NCI-H2029 treated with DMSO at 0.1 percent for 48 hours (cell line): ENCODE measurements around the gene TST.

ENCODE experiments used
- DNase-seq: peaks from one replicate; lab custom pipeline; 2025; lab: John Stamatoyannopoulos, UW

TST gene

DNA sequence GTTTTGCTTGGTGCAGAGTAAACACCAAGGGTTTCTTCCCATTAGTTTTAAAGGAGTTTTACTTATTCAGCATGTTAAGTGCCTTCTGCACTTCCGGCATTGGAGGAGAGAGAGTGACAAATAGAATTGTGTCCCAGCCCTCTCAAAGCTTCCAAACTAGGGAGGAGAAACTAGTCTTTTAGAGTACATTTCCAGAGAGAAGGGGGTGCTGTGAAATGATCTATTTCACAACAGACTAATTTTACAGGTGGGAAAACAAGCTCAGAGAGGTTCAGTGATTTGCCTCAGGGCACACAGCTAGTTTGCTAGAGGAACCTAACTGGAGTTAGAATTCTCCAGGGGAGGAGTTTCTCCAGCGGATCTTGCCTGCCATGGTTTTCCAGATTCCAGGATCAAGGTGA is 12.9 kb upstream of the TST start:
- no peak for DNase-seq

GRCh38 chr22:37030560-37031281 is 11.5 kb upstream of the TST start:
- no peak for DNase-seq

DNA sequence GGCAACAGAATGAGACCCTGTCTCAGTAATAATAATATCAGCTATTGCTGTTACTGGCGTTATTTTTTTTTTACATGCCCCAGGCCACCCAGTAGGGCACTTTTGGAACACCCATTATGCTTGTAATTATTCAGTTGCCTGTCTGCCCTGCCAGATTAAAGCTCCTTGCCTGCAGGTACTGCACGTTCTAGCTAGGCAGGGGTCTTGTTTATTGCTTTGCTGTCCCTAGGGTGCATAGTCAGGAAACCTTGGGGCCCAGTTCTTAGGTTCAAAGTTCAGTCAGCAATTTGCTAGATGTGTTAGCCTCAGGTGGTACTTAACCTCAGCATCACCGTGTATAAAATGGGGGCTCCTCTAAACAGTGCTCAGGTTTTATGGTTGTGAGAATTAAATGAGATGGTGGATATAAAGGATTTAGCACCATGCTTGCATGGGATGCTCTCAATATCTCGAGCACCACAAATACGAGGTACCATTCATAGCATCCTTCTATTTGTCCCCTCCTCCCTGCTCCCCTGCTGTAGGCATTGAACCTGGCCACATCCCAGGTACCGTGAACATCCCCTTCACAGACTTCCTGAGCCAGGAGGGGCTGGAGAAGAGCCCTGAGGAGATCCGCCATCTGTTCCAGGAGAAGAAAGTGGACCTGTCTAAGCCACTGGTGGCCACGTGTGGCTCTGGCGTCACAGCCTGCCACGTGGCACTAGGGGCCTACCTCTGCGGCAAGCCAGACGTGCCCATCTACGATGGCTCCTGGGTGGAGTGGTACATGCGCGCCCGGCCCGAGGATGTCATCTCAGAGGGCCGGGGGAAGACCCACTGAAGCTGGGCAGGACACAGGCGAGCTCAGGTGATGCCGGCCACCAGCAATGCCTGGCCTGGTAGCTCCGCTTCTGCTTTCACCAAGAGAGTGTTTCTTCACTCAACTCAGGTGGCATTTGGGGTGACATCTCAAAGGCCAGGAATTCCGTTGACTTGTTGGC is 9.7 kb upstream of the TST start:
- no peak for DNase-seq

DNA sequence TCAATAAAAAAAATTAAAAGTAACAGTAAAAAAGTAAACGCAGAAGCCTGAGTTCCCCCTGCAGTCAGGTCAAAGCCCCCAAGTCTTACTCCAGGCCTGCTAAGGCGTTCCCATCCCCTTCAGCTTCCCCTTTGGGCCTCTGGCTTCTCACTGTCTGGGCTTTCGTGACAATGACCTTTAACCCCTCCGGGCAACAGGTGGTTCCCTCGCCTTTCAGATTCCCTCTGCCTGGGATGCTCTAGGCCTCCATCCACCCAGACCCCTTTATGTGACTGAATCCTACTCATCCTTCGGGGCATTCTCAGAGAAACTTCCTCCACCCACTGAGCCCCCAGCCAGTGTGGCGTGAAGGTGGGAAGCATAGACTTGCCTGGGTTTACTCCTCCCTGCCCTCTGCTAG is 8.3 kb upstream of the TST start:
- no peak for DNase-seq

DNA sequence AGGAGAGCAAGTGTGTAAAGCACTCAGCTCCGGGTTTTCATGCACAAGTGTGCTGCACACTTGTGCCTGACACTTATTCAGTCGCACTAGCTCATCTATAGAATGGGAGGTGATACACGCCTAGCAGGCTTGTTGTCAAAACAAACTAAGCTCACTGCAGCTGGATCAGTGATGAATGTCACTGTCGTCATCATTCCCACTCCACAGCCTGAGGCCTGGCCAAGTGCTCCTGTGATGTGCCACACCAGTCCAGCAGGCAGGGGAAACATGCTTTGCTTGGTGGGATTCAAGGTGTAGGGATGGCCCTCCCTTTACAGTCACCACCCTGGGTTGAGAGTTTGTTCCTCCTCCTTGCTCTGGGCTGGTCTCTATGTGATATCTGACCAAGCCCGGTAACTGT is 7.1 kb upstream of the TST start:
- DNase-seq = no peak

GRCh38 chr22:37025500-37026070 is 6.3 kb upstream of the TST start:
- DNase-seq = no peak

DNA sequence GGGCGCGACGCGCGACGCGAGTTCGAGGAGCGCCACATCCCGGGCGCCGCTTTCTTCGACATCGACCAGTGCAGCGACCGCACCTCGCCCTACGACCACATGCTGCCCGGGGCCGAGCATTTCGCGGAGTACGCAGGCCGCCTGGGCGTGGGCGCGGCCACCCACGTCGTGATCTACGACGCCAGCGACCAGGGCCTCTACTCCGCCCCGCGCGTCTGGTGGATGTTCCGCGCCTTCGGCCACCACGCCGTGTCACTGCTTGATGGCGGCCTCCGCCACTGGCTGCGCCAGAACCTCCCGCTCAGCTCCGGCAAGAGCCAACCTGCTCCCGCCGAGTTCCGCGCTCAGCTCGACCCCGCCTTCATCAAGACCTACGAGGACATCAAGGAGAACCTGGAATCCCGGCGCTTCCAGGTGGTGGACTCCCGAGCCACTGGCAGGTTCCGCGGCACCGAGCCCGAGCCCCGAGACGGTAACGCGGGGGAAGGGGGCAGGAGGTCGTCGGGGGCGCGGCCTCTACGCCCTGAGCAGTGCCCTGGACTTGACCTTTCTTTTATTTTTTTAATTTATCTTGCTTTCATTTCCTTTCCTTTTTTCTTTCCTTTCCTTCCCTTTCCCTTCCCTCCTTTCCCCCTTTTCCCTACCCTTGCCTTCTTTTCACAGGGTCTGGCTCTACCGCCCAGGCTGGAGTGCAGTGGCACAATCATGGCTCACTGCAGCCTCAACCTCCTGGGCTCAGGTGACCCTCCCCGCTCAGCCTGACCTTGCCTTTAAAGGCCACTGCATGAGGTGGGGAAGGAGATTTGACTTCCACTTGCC is 5.3 kb upstream of the TST start:
- DNase-seq = no peak

DNA sequence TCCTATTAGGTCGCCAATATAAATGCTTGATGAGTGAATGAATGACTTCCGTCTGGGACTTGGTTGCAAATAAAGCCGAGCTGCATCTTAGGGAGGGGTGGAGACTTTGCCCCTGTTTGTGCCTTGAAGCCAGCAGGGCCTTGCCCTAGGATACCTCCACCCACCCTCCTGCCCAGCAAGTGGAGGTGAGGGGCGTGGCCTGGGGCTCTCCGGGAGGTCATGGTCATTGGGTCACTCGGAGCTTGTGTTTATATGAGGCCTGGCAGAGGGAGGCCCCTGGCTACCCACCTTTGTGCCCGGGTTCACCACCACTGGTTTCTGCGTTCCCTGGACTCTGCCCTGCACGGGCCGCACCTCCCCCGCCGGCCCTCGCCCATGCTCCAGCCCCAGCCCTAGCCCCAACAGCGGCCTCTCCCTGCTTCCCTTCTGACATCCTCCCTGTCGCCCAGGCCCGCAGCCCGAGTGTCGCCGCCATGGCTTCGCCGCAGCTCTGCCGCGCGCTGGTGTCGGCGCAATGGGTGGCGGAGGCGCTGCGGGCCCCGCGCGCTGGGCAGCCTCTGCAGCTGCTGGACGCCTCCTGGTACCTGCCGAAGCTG is 4.6 kb upstream of the TST start:
- DNase-seq = no peak

DNA sequence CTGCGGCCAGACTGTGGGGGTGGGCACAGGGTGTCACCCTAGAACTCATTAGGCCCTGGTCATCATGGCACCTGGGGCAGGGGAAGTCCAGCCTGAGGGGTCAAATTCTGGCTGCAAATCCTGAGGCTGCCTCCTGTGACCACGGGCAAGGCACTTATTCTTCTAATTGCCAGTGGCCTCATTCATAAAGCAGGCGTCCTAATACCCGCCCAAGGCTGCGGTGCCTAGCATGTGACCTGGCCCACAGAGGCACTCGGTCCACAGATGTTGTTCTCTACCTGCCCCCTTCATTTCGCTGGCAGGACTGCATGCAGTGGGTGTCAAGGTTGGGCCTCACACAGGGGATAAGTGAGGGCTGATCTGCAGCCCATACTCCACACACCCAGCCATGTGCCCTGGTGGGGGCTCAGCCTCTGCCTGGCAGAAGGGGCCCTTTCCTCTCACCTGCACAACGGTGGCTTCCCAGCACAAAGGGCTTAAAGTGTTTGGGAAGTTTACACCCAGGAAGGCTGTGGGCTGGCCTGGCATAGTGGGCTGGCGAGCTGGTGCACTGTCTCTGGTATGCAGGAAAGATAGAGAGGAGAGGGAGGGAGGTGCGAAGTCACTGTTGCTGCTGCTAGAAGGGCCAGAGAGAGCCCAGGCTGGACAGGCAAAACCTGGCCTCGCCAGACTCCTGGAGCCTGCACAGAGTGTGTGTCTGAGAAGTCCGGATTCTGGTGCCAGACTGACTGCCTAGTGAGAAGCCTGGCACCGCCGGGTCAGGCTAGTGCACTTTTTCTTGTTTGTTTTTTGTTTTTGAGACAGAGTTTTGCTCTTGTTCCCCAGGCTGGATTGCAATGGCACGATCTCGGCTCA is 3.5 kb upstream of the TST start:
- no peak for DNase-seq

DNA sequence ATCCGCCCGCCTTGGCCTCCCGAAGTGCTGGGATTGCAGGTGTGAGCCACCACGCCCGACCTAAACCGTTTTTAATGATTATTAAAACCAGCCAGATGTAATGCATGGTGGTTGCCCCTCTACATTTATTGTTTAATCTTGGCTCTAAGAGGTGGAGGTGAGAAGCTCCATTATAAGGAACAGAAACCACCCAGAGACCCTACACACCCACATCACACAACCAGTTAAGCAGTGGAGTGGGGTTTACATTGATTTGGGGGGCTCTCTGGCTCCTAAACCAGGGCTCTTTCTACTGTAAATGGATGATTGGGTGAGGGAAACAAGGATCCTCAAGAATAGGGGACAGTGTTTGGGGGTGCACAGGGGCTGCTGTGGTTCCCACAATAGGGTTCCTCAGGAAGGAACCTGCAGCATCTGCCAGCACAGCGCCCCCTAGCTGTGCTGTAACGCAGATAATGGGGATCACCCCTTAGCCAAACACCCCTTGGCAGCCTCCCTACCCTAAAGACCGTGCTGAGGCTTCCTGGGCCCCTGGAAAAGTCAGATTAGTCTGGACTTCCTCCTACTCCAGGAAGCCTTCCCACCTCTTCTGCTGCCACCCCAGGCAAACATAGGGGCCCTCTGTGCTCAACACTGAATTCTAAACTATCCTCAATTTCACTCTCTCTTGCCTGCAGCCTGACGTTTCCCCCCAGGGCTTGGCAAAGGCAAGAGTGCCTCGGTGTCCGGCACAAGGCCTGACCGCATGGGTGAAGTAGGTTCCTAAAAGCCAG is 2.6 kb upstream of the TST start:
- no peak for DNase-seq

GRCh38 chr22:37021041-37021440 is 1.8 kb upstream of the TST start:
- no peak for DNase-seq

- no peak for DNase-seq
Observed at GRCh38 chr22:37020192-37020479, 889 bp upstream of the TST start.

- no peak for DNase-seq
Observed at GRCh38 chr22:37018815-37019308, 385 bp downstream of the TST start.

DNA sequence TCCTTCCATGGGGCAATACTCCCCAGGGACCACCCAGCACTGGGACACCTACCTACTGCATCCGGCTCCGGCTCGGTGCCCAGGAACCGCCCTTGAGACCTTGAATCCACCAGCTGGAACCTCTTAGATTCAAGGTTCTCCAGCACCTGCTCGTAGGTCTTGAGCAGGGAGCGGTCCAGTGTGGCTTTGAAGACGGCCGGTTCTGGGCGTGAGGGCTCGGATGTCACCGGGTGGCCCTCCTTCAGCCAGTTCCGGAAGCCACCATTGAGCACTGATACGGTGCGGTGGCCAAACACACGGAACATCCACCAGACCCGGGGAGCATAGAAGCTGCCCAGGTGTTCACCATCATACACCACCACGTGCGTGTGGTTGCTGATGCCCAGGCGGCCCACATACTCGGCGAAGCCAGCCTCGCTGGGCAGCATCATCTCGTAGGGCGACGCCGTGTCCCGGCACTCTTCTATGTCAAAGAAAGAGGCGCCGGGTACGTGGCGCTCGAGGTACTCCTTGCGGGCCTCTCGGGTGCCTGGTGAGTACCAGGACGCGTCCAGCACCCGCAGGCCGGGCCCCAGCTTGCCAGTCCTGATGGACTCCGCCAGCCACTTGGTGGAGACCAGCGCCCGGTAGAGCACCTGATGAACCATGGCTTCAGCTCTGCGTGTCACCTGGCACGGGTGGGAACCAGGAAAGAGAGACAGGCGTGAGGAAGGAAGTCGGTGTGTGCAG is 997 bp downstream of the TST start:
- no peak for DNase-seq

DNA sequence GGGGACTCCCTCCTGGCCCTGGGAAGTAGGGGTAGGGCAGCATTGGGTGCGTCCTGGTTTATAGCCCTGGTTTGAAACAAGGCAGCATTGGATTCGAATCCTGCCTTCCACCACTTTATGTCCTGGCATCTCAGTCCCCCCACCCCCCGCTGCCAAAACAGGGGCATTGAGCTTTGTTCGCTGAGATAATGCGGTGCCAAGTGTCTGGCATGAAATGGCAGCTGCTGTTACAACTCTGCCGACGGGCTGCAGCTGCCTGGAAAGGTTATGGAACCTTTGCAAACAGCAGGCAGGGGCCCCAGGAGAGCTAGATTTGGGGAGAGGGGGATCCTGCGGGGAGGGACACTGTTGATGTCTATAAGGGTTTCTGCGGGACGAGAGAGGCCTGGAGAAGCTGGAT is 1.9 kb downstream of the TST start:
- DNase-seq = no peak

DNA sequence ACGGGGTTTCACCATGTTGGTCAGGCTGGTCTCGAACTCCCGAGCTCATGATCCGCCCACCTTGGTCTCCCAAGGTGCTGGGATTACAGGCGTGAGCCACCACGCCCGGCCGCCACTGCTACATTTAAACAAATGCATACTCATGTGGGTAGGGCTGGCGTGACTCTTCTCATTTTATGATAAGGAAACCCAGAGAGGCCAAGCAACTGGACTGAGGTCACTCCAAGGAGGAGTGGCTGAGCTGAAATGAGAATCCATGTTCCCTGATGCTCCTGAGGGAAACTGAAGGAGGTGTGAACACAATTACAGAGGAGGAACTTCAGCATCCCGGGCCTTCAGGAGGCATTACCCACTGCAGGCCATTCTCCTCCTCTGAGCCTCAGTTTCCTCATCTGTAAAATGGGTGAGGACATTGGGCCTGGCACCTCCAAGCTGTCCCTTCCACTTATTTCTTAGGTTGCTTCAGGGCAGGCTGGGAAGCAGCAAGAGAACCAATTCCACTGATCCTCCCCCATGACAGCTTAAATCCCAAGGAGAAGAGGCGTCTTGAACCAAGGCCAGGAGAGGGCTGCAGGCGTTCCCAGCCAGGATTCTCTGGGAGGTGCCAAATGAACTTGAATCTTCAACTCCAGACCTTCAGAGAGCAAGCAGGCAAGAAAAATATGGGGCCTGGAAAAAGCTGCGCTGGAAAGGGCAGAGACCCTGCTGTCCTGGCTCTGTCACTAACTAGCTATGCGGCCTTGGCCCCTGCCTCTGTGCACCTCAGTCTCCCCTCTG is 2.9 kb downstream of the TST start:
- DNase-seq = no peak

- no peak for DNase-seq
Observed at GRCh38 chr22:37015587-37015878, 3.7 kb downstream of the TST start.

DNA sequence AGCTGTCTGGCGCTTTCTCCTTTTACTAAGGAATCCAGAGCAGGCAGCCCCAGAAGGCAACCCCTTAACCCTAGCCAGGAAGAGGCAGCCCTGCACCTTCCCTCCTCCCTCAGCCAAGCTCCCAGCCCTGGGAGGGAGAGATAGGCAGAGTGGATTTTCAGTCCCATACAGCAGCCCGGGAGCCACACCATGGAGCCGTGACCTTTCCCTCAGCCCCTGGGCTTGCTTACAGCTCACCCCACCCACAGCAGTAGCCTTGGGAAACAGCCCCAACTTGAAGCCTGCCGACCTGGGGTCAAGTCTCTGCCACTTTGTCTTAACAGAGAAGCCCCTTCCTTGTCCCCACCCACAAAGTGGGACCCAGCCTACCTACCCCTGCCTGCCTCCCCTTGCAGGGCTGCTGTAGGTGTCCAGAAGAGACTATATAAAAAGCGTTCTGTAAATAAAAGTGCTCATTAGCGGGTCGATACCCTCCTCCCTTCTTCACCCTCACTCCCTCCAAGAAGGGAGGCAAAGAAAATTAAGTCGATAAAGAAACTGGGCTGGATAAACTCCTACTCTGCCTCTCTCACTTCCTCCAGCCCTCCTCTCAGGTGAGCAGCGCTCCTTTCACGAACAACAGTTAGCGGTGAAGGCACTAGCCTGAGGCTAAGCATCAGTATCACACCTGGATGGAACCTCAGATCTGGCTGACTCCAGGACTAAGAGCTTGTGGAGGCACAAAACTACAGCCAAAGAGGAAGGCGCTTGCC is 4.2 kb downstream of the TST start:
- DNase-seq = no peak
